HEK293T (cell line): ENCODE measurements around the gene EIF4EBP2.

Experiments
- CTCF ChIA-PET: fragments of 350-600 bp; formaldehyde crosslinking; extraction: SDS; loops from one replicate; lab custom pipeline; 2021; ENCODE audit warnings: antibody characterized with exemption, inconsistent platforms; lab: Yijun Ruan, JAX
- POLR2A ChIA-PET: fragments of 350-600 bp; formaldehyde crosslinking; extraction: SDS; loops from one replicate; lab custom pipeline; 2020; ENCODE audit warnings: antibody characterized with exemption, inconsistent platforms; lab: Yijun Ruan, JAX
- DNase-seq: peaks from one replicate; pipeline ENCODE4 v3.0.0; 2012; ENCODE audit warnings: mixed read lengths; ENCODE audit errors: extremely low spot score
- ARNT ChIP-seq: fragments of 450-650 bp; IDR thresholded peaks from 2 replicates; pipeline ENCODE4 v1.6.1; 2017; ENCODE audit warnings: mild to moderate bottlenecking
- BHLHE40 ChIP-seq: fragments of 450-650 bp; IDR thresholded peaks from 2 replicates; pipeline ENCODE4 v1.6.1; 2016; ENCODE audit warnings: mild to moderate bottlenecking, moderate library complexity, borderline replicate concordance
- CTBP1 ChIP-seq: fragments of 450-650 bp; IDR thresholded peaks from 2 replicates; pipeline ENCODE4 v1.6.1; 2016; ENCODE audit warnings: borderline replicate concordance
- ELF4 ChIP-seq: fragments of 450-650 bp; IDR thresholded peaks from 2 replicates; pipeline ENCODE4 v1.6.1; 2017; ENCODE audit warnings: antibody characterized with exemption
- FOXA1 ChIP-seq: fragments of 450-650 bp; IDR thresholded peaks from 2 replicates; pipeline ENCODE4 v1.6.1; 2016; ENCODE audit warnings: mild to moderate bottlenecking
- FOXK2 ChIP-seq: fragments of 450-650 bp; IDR thresholded peaks from 2 replicates; pipeline ENCODE4 v1.6.1; 2016; ENCODE audit warnings: mild to moderate bottlenecking
- FOXM1 ChIP-seq: fragments of 450-650 bp; IDR thresholded peaks from 2 replicates; pipeline ENCODE4 v1.6.1; 2017; ENCODE audit warnings: mild to moderate bottlenecking, borderline replicate concordance
- HDGF ChIP-seq: fragments of 450-650 bp; IDR thresholded peaks from 2 replicates; pipeline ENCODE4 v1.6.1; 2017; ENCODE audit warnings: antibody characterized with exemption, borderline replicate concordance
- L3MBTL2 ChIP-seq: fragments of 450-650 bp; conservative IDR thresholded peaks from 2 replicates; pipeline ENCODE4 v1.6.1; 2016; ENCODE audit warnings: mild to moderate bottlenecking
- LEF1 ChIP-seq: fragments of 450-650 bp; IDR thresholded peaks from 2 replicates; pipeline ENCODE4 v1.6.1; 2017; ENCODE audit warnings: mild to moderate bottlenecking, borderline replicate concordance
- NFRKB ChIP-seq: fragments of 450-650 bp; IDR thresholded peaks from 2 replicates; pipeline ENCODE4 v1.6.1; 2016; ENCODE audit warnings: mild to moderate bottlenecking, moderate library complexity
- PKNOX1 ChIP-seq: fragments of 450-650 bp; IDR thresholded peaks from 2 replicates; pipeline ENCODE4 v1.6.1; 2016
- SP1 ChIP-seq: fragments of 450-650 bp; IDR thresholded peaks from 2 replicates; pipeline ENCODE4 v1.6.1; 2017
- SUZ12 ChIP-seq: fragments of 450-650 bp; IDR thresholded peaks from 2 replicates; pipeline ENCODE4 v1.6.1; 2016; ENCODE audit warnings: mild to moderate bottlenecking
- TARDBP ChIP-seq: fragments of 450-650 bp; IDR thresholded peaks from 2 replicates; pipeline ENCODE4 v1.6.1; 2016
- ZNF384 ChIP-seq: fragments of 450-650 bp; IDR thresholded peaks from 2 replicates; pipeline ENCODE4 v1.6.1; 2016

Gene EIF4EBP2

GRCh38 chr10:70465278-70465677, 61.3 kb downstream of the EIF4EBP2 start:
- TF ChIP-seq PKNOX1 (no peak), ARNT (no peak), FOXA1 (no peak), L3MBTL2 (no peak), NFRKB (no peak), ZNF384 (no peak), SUZ12 (no peak), FOXK2 (no peak), FOXM1 (no peak), TARDBP (no peak), ELF4 (no peak), CTBP1 (no peak), HDGF (no peak), LEF1 (no peak), SP1 (no peak)
- ChIA-PET CTCF (no interaction called here), POLR2A (no interaction called here)
- DNase-seq: no peak

GRCh38 chr10:70465832-70466231, 61.9 kb downstream of the EIF4EBP2 start:
- ChIA-PET POLR2A (no interaction called here), CTCF (no interaction called here)
- no peak for DNase-seq
- TF ChIP-seq BHLHE40: no peak
- no peak for TF ChIP-seq NFRKB
- no peak for TF ChIP-seq FOXA1
- TF ChIP-seq TARDBP: no peak
- TF ChIP-seq SUZ12: no peak
- no peak for TF ChIP-seq FOXM1
- TF ChIP-seq SP1: no peak
- no peak for TF ChIP-seq HDGF
- no peak for TF ChIP-seq ELF4
- TF ChIP-seq CTBP1: no peak

- no peak for DNase-seq
- CTCF ChIA-PET: no interaction called here
- no peak for TF ChIP-seq SP1
- TF ChIP-seq SUZ12: no peak
- TF ChIP-seq TARDBP: no peak
- TF ChIP-seq FOXM1: no peak
- no peak for TF ChIP-seq ELF4
- no peak for TF ChIP-seq CTBP1
- no peak for TF ChIP-seq PKNOX1
- TF ChIP-seq FOXA1: no peak
- no peak for TF ChIP-seq NFRKB
- TF ChIP-seq L3MBTL2: no peak
- TF ChIP-seq FOXK2: no peak
- no peak for TF ChIP-seq LEF1
- TF ChIP-seq BHLHE40: no peak
- no peak for TF ChIP-seq HDGF
- POLR2A ChIA-PET: no interaction called here
These were observed 63.0 kb downstream of the EIF4EBP2 start for GRCh38 chr10:70466951-70467350.

- TF ChIP-seq LEF1 (no peak), FOXA1 (no peak), ZNF384 (no peak), TARDBP (no peak), ARNT (no peak)
These were observed 69.0 kb downstream of the EIF4EBP2 start for GRCh38 chr10:70472799-70473454.

GRCh38 chr10:70474780-70475179, 70.8 kb downstream of the EIF4EBP2 start:
- TF ChIP-seq TARDBP (no peak), LEF1 (no peak), HDGF (no peak), BHLHE40 (no peak), NFRKB (no peak), FOXM1 (no peak), SP1 (no peak), SUZ12 (no peak), FOXA1 (no peak), PKNOX1 (no peak), CTBP1 (no peak), ZNF384 (no peak), ARNT (no peak), FOXK2 (no peak)
- no peak for DNase-seq
- ChIA-PET CTCF (no interaction called here), POLR2A (no interaction called here)

More at GRCh38 chr10:70472799-70473454, 69.0 kb downstream of the EIF4EBP2 start:
- CTCF ChIA-PET: interaction anchor here (0.7 kb wide), 1 partner anchor 249 kb away, joined by 3 read pairs; no protein-coding TSS in a partner anchor
- POLR2A ChIA-PET: no interaction called here
- no peak for DNase-seq

GRCh38 chr10:70475661-70476060, 71.7 kb downstream of the EIF4EBP2 start:
- ChIA-PET POLR2A (interaction anchor here (0.9 kb wide), 1 partner anchor 14 kb away, joined by 3 read pairs; no protein-coding TSS in a partner anchor), CTCF (no interaction called here)
- TF ChIP-seq FOXM1 (no peak), L3MBTL2 (no peak), LEF1 (no peak), ARNT (no peak), CTBP1 (no peak), SP1 (no peak), NFRKB (no peak), TARDBP (no peak), ELF4 (no peak), SUZ12 (no peak), PKNOX1 (no peak), BHLHE40 (no peak), FOXK2 (no peak), FOXA1 (no peak), ZNF384 (no peak)
- no peak for DNase-seq
